Stimulated activated naive CD4-positive, alpha-beta T cell treated with Interleukin-2 at 50 U/mL for 16 hours (primary cell): ENCODE measurements around the gene DOCK1.

Source experiments
- DNase-seq: peaks from one replicate; lab custom pipeline; 2025; lab: John Stamatoyannopoulos, UW

DOCK1 gene

GRCh38 chr10:127400216-127400615 is 495.0 kb downstream of the DOCK1 start:
- DNase-seq: no peak

GRCh38 chr10:127402596-127403409 is 497.6 kb downstream of the DOCK1 start:
- no peak for DNase-seq

- no peak for DNase-seq
Measured at GRCh38 chr10:127405221-127405620, 500.0 kb downstream of the DOCK1 start.

GRCh38 chr10:127406018-127406550 is 500.9 kb downstream of the DOCK1 start:
- DNase-seq: no peak

GRCh38 chr10:127407551-127407950 is 502.3 kb downstream of the DOCK1 start:
- DNase-seq: no peak

GRCh38 chr10:127408112-127408710 is 503.0 kb downstream of the DOCK1 start:
- no peak for DNase-seq

- no peak for DNase-seq
Measured at GRCh38 chr10:127408733-127409132, 503.5 kb downstream of the DOCK1 start.

- DNase-seq: no peak
Measured at GRCh38 chr10:127410030-127410429, 504.8 kb downstream of the DOCK1 start.

GRCh38 chr10:127411062-127411461 is 505.8 kb downstream of the DOCK1 start:
- no peak for DNase-seq

GRCh38 chr10:127413326-127413725 is 508.1 kb downstream of the DOCK1 start:
- no peak for DNase-seq

- no peak for DNase-seq
Measured at GRCh38 chr10:127414024-127414423, 508.8 kb downstream of the DOCK1 start.

- DNase-seq: no peak
Measured at GRCh38 chr10:127415116-127415515, 509.9 kb downstream of the DOCK1 start.

GRCh38 chr10:127415901-127416581 is 510.8 kb downstream of the DOCK1 start:
- DNase-seq: no peak

- no peak for DNase-seq
Measured at GRCh38 chr10:127417031-127417430, 511.8 kb downstream of the DOCK1 start.

- DNase-seq: no peak
Measured at GRCh38 chr10:127417686-127418401, 512.6 kb downstream of the DOCK1 start.

- no peak for DNase-seq
Measured at GRCh38 chr10:127418536-127419168, 513.4 kb downstream of the DOCK1 start.

GRCh38 chr10:127420138-127420684 is 515.0 kb downstream of the DOCK1 start:
- no peak for DNase-seq

GRCh38 chr10:127423218-127423915 is 518.1 kb downstream of the DOCK1 start:
- DNase-seq: no peak

GRCh38 chr10:127424594-127425264 is 519.5 kb downstream of the DOCK1 start:
- no peak for DNase-seq

- DNase-seq: no peak
Measured at GRCh38 chr10:127426746-127427145, 521.5 kb downstream of the DOCK1 start.
